ENCODE measurements around the gene RNU1-3.
"Not testable (repeated sequence)": the region's sequence is repeated elsewhere in the genome, so short reads cannot be mapped to it uniquely, and the experiment has no call there.

- TF ChIP-seq CTCF (IDR thresholded peaks at IDR 0.05; ENCODE audit: poor library complexity); EZH2phosphoT487 (IDR thresholded peaks at IDR 0.05; ENCODE audit: low read depth, severe bottlenecking, unreplicated experiment): not testable (repeated sequence)
Measured at GRCh38 chr1:16626409-16626983, 40.3 kb downstream of the RNU1-3 start.
